Lower leg skin (tissue), 3 donors: ENCODE data around the gene KLHL7.

Source experiments
- POLR2A ChIP-seq, 2 donors: fragments of 450-650 bp; IDR thresholded peaks; one replicate each; pipeline ENCODE4 v1.6.1; 2016 to 2017; ENCODE audit warnings: antibody characterized with exemption in 2 of 2, mild to moderate bottlenecking in 1 of 2, moderate library complexity in 1 of 2
- TF ChIP-seq, protein P1 (sequence below), 3 donors: fragments of 450-650 bp; IDR thresholded peaks; one replicate each; pipeline ENCODE4 v1.5.1; 2016; ENCODE audit warnings: antibody characterized with exemption in 3 of 3, mild to moderate bottlenecking in 3 of 3, moderate library complexity in 2 of 3

DNA sequence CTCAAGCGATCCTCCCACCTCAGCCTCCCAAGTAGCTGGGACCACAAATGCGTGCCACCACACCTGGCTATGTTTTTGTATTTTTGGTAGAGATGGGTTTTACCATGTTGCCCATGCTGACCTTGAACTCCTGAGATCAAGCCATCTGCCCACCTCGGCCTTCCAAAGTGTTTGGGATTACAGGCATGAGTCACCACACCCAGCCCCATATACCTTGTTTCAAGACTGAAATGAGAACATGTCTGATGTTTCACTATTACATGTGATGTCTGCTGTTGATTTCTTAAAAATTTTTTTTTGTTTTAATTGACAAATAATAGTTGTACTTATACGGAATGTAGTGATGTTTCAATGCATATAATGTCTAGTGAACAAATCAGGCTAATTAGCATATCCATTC is 14.5 kb downstream of the KLHL7 start:
- TF ChIP-seq, protein P1, sequence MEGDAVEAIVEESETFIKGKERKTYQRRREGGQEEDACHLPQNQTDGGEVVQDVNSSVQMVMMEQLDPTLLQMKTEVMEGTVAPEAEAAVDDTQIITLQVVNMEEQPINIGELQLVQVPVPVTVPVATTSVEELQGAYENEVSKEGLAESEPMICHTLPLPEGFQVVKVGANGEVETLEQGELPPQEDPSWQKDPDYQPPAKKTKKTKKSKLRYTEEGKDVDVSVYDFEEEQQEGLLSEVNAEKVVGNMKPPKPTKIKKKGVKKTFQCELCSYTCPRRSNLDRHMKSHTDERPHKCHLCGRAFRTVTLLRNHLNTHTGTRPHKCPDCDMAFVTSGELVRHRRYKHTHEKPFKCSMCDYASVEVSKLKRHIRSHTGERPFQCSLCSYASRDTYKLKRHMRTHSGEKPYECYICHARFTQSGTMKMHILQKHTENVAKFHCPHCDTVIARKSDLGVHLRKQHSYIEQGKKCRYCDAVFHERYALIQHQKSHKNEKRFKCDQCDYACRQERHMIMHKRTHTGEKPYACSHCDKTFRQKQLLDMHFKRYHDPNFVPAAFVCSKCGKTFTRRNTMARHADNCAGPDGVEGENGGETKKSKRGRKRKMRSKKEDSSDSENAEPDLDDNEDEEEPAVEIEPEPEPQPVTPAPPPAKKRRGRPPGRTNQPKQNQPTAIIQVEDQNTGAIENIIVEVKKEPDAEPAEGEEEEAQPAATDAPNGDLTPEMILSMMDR (IDR thresholded peaks at IDR 0.05) = no peak
- no peak for TF ChIP-seq POLR2A (IDR thresholded peaks at IDR 0.05)
